Posterior cingulate gyrus (tissue), 11 donors: ENCODE data around the gene IQCE.

Source experiments
- DNase-seq, 10 donors: peaks; one replicate each; pipeline versions ENCODE4 v3.0.0 to v3.0.0-alpha.2; 2020 to 2021; ENCODE audit warnings: mixed read lengths in 3 of 10
- intact Hi-C: fragments of 100-400 bp; cut with DNase I; formaldehyde crosslinking; loops from one replicate; pipeline ENCODE4 v1.15.1; 2023

The IQCE gene

DNA sequence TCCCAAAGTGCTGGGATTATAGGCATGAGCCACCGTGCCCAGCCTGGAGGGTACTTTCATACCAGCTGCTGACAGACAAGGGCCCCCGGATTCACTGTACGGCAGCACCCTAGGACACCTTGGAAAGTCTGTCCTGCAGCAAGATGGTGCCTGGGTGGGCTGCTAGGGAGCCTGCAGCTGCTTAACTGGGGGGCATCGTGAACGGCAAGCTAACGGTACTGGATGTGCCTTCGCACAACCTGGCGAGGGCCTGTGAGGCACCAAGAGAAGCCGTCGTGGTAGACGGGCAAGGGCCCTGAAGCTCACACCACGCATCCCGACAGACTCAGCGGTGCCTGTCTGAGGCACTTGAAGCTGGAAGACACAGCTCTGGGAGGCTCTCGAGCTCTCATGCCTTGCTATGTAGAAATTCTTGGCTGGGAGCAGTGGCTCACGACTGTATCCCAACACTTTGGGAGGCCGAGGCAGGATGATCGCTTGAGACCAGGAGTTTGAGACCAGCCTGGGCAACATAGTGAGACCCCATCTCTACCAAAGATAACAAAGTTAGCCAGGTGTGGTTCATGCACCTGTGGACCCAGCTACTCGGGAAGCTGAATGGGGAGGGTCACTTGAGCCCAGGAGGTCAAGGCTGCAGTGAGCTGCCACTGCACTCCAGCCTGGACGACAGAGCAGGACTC lies 12.9 kb upstream of the IQCE start:
- DNase-seq = peak in 3 of 10 donors; percentile 45 to 74 (median 57)
- intact Hi-C loops = no loop called here

DNA sequence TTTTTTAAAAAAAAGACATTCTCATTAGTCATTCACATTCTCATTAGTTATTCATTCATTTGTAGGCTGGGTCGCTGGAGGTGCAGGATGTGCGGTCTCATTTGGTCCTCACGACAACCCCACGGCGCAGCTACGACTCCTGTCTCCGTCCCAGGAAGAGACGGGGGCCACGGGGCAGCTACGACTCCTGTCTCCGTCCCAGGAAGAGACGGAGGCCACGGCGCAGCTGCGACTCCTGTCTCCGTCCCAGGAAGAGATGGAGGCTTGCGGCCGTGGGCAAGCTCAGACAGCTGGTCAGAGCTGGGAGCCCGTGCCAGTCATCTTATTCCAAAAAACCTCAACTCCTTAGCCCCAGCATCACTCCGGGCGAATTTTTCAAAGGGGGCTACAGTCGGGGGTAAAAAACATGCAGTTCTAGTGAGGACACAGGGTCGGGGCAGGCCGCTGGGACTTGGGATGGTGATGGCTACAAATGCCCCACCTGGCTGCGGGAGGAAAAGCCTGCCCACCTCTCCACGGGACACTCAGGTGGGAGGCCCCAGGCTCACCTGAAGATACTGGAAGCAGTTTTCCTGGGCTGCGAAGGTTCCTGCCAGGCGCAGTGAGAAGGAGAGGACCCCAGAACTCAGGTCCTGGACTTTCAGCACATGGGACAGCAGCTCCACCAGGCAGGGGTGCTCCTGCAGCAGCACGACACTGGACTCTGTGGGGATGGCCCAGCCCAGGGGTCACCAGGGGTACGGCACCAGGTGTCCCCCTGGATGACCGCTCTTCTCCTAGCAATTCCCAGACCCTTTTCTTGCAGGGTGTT lies 11.8 kb upstream of the IQCE start:
- intact Hi-C loops = no loop called here
- peak in 3 of 10 donors; percentile 37 to 73 (median 63) for DNase-seq

DNA sequence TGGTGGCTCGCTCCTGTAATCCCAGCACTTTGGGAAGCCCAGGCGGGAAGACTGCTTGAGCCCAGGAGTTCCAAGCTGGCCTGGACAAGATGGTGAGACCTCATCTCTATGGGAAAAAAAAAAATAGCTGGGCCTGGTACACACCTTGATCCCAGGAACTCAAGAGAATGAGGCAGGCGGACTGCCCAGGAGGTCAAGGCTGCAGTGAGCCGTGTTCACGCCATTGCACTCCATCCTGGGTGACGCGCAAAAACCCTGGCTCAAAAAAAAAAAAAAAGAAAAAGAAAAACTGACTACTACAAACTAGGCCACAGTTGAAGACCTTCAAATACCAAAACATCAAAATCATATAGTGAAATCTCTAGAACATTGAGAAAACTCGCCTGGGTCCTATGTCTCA lies 7.4 kb upstream of the IQCE start:
- intact Hi-C loops = no loop called here

DNA sequence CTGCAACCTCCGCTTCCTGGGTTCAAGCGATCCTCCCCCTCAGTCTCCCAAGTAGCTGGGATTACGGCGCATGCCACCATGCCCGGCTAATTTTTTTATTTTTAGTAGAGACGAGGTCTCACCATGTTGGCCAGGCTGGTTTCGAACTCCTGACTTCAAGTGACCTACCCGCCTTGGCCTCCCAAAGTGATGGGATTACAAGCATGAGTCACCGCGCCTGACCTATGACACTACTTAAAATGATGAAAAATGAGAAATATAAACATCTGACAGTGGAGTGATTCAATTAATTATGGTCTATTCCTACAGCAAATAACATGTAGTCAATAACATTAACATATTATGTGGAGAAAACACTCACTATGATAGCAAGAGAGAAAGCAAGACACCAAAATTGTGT lies 5.7 kb upstream of the IQCE start:
- intact Hi-C loops = no loop called here
- DNase-seq = peak in 4 of 10 donors; percentile 13 to 50 (median 31)

More for the DNA sequence above, 7.4 kb upstream of the IQCE start:
- peak in 3 of 10 donors; percentile 1 to 64 (median 26) for DNase-seq

DNA sequence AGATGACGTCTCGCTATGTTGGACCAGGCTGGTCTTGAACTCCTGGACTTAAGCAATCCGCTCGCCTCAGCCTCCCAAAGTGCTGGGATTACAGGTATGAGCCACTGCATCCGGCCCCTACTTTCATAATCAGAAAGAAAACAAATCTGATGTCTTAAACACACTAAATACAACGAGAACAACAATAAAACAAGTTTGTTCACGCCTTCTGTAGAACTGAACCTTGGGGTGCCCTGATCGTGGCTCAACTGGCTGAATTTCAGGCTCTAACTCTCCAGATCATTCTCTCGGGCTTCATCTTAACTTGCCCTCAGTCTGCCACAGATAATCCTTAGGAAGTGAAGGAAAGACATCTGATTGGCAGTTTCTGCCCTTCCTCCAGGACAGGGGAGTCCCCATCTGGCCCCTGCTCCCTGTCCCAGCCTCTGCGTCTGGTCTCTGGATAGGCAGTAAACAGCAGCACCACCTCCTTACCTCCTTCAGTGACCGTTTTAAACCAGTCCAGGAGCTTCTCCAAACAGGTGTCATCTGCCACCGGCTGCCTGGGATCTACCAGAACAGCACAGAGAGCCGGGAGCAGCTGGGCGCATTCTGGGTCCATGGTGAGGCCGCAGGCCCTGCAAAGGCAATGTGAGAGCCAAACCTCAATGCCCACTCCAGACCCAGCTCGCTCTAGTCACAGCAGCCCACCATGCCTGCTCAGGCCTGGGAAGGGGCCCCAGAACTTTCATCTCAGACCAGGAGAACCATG lies 4.8 kb upstream of the IQCE start:
- intact Hi-C loops = no loop called here

DNA sequence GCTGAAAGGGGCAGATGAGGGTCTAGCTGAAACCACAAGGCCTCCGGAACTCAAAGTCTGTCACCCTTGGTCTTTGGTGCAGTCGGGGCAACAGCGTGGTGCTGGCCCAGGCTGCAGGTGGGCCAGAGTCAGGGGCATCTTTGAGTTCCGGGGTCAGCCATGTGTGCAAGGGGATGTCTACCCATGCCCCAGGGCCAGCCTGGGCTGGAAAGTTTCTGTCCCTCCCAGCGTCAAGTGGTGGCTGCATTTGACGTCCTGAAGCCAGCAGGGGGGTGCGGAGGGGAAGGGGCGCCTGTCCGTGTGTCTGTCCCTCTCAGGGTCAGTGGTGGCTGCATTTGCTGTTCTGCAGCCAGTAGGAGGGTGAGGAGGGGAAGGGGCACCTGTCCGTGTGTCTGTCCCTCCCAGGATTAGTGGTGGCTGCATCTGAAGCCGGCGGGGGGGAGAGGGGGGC lies 4.1 kb upstream of the IQCE start:
- DNase-seq = peak in 2 of 10 donors; percentile 31 to 70
- intact Hi-C loops = loop anchor here (5.0 kb wide), 2 partner anchors 77 to 78 kb away; partner anchors contain the start of genes GRIFIN and TTYH3

More for the DNA sequence above, 4.8 kb upstream of the IQCE start:
- peak in 3 of 10 donors; percentile 12 to 76 (median 69) for DNase-seq

DNA sequence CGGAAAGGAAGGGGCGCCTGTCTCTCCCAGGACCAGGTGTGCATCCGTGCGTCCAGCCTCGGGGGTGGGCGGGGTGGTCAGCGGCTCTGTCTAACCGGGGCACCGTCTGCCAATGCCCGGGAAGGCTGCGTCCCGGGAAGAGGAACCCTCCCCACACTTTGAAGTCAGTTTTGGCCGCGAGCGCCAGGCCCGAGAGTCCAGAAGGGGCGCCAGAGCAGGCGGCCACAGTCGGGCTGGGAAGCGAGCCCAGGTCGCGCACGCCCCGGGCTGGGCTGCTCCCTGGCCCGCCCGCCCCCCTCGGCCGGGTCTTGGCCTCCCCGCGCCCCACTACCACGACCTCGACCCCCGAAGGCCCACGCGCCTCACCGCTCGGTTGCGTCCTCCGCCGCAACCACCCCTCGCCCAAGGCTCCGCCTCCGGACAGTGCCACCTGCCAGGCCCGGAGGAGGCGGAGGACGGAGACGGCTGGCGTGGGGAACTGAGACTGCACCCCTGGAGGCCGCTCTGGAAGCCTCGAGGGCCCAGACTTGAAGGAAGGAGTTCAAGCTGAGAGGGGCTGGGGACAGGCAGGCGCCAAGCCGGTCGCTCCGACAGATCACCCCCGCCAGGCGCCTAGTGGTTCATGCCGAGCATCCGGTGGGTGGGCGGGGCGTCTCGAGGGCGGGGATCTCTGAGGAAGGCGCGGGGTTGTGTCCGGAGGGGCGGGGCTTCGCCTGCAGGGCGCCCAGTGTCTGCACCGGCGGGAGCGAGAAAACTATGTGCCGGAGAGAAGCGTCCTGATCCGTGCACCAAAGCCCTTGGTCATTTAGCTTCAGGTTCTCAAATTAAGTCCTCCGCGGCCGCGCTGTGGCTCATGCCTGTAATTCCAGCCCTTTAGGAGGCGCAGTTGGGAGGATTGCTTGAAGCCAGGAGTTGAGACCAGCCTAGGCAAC lies 3.4 kb upstream of the IQCE start, which contains the start of gene BRAT1:
Gene BRAT1, minus strand, starts transcription at position 404 of the 932 bp plus-strand sequence. CDS start 1,093 bp downstream, outside the sequence.
- intact Hi-C loops = loop anchor here (5.0 kb wide), 2 partner anchors 77 to 78 kb away; partner anchors contain the start of genes GRIFIN and TTYH3
- peak; percentile 93 to 99 (median 96) for DNase-seq

DNA sequence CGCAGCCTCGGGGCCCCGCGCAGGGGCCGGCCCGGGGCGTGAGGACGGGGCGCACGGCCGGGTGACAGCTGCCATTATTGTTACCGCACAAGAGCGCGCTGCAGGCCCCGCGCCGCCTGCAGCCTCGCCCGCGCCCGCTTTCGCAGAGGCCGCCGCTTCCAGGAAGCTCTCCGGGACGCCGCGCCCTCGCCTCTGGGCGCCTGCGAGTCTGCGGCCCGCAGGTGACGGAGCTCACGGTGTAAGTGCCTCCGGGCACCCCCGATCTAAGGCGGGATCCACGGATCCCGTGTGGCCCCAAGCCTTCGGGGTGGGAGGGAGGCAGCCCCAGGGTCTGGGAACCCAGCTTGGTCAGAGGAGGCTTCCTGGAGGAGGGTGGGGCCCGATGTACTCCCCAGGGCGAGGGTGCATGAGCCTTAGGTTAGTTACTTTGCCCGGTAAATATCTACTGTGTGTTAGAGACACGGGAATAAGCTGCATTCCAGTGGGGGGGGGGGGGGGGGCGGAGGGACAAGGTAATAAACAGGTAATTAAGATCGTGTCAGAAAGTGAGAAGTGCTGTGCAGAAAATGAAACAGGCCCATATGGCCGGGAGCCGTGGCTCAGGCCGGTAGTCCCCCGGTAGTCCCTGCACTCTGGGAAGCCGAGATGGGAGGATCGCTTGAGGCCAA lies 638 bp downstream of the IQCE start:
- DNase-seq = peak in 3 of 10 donors; percentile 69 to 81 (median 70)
- intact Hi-C loops = loop anchor here (2.0 to 5.0 kb wide), 3 partner anchors 35 to 82 kb away; partner anchors contain the start of genes GRIFIN and TTYH3

DNA sequence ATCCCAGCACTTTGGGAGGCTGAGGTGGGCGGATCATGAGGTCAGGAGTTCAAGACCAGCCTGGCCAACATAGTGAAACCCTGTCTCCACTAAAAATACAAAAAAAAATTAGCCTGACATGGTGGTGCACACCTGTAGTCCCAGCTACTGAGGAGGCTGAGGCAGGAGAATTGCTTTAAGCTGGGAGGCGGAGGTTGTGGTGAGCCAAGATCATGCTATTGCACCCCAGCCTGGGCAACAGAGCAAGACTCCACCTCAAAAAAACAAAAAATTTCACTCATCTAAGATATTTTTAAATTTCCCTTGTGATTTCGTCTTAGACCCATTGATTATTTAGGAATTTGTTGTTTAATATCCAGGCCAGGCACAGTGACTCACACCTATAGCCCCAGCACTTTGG lies 5.2 kb downstream of the IQCE start:
- intact Hi-C loops = loop anchor here (10.0 kb wide), 1 partner anchor 51 kb away; no protein-coding TSS in a partner anchor
- peak in 2 of 10 donors; percentile 0 to 22 for DNase-seq

DNA sequence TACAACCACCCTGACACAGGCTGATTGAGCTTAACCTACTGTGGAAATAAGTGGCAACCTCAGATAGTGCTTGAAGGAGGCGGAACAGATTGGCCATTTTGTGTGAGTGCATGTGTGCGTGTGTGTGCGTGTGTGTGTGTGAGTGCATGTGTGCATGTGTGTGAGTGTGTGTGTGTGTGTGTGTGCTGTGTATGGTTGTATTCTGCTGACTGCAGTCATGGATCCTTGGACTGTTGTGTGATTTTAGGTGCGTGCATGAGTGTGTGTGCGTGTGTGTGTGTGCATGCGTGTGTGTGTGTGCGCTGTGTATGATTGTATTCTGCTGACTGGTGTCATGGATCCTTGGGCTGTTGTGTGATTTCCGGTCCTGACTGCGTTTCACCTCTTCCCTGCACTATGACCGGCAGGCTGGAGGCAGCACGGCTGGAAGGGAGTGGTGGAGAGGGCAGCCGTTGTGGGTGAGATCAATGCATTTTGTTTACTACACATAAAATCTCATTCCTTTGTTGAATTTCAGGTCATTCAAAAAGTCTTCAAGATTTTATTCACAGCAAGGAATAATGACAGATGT lies 6.3 kb downstream of the IQCE start:
- intact Hi-C loops = loop anchor here (5.0 to 10.0 kb wide), 2 partner anchors 50 to 117 kb away; no protein-coding TSS in a partner anchor
- peak in 3 of 10 donors; percentile 5 to 35 (median 6) for DNase-seq

DNA sequence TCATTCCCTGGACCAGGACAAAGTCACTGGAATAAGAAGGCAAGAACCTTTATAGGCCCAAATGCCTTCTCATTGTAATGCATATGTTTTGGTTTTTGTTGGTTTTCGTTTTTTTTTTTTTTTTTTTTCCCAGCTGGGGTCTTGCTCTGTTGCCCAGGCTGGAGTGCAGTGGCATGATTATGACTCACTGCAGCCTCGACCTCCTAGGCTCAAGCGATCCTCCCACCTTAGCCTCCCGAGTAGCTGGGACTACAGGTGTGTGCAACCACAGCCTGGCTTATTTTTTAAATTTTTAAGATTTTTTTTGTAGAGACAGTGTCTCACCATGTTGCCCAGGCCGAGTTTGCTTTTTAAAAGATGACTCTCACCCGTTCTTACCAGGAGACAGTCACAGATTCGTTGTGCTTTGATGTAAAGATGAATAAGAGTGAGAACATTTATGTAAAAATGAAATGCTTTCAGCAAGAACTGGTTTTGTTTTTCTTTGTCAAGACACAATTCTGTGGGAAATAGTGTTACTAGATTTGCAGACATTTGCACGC lies 7.6 kb downstream of the IQCE start:
- peak in 1 of 10 donors; percentile 55 for DNase-seq
- intact Hi-C loops = loop anchor here (2.0 to 10.0 kb wide), 3 partner anchors 48 to 142 kb away; no protein-coding TSS in a partner anchor

DNA sequence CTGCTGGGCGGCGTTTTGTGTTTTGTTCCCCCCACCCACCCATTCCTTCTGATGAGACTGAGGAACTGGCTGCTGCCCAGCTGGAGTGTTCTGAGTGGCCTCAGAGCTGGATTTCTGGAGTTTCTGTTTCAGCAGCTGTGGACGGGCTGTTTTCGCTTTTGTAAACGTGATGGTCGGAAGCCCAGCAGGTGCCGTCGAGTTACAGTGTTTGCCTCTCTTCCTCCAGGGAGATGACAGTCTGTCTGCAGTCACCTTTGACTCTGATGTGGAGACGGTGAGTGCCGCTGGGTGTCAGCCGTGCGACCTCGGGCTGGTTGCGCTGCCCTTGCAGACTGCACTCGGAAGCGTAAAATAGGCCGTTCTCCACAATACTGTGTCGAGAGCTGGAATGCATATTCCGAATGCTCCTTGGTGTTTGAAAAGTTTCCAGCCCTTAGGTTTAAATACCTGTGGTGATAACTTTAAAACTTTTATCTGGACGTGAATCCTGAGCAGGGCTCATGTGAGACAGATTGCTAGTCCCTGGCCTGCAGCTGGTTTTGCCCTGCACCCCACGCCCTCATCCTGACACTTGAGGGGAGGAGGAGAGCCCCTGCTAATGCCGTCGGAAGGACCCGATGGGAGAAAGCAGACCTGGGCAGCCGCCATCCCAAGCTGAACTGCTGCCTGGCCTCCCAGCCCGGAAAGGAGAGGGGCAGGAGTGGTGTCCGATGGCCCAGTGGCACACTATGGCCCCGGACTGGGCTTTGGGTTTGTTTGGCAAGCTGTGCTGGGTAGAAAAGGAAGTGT lies 8.3 kb downstream of the IQCE start:
- peak in 9 of 10 donors; percentile 27 to 89 (median 55) for DNase-seq
- intact Hi-C loops = loop anchor here (2.0 to 10.0 kb wide), 3 partner anchors 48 to 142 kb away; no protein-coding TSS in a partner anchor

DNA sequence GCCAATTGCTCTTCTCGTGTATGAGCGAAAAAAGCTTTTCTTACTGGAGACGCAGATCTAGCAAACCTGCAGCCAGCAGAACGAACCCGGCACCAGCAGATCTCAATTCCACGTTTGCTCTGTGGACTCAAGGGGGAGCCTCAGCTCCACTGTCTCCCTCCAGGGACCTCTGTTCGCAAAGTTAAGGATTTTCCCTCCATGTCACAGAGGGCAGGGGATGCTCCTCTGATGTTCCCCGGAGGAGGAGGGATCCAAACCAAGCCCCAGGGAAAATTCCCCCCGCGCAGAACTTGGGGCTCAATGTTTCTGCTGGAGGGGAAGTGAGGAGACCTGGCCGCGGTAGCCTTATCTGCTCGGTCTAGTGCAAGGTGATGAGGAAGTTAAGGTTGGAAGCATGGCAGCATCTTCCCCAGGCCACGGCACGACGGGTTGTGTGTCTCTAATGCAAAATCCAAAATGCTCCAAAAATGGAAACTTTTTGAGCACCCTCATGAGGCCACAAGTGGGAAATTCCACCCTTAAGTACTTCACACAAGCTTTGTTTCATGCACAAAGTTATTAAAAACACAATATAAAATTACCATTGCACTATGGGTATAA lies 9.0 kb downstream of the IQCE start:
- peak; percentile 43 to 94 (median 61) for DNase-seq
- intact Hi-C loops = loop anchor here (2.0 to 10.0 kb wide), 3 partner anchors 47 to 141 kb away; no protein-coding TSS in a partner anchor

DNA sequence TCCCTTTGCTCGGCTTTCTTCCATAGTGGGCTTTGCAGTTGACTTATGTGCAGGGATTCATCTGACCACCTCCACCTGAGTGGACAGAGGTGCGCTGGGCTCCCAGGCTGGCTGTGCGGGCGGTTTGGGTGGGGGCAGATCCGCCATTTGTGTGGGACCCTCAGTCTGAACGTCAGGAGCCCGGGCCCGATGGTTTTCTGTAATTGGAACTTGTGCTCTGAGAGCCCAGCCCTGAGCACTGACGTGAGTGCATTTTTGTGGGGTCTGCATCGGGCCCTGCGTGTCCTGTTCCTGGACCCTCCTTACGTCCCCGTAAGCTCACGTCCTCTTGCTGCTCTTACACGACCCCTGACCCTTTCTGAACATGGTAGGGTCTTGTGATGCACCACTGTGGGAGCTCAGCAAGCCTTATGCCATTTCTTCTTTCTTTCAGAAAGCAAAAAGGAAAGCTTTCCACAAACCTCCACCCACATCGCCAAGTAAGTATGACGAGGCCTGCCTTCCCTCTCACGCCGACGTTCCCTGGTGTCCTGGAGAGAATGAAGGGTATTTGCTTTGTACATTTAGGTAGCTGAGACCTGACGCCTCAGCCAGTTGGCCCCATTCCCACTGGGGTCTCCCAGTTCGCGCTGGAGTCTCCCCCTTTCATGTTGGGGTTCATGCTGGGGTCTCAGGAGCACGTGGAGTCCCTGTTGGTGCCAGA lies 9.9 kb downstream of the IQCE start:
- intact Hi-C loops = loop anchor here (5.0 to 10.0 kb wide), 2 partner anchors 46 to 114 kb away; no protein-coding TSS in a partner anchor
- DNase-seq = peak in 2 of 10 donors; percentile 64 to 73

DNA sequence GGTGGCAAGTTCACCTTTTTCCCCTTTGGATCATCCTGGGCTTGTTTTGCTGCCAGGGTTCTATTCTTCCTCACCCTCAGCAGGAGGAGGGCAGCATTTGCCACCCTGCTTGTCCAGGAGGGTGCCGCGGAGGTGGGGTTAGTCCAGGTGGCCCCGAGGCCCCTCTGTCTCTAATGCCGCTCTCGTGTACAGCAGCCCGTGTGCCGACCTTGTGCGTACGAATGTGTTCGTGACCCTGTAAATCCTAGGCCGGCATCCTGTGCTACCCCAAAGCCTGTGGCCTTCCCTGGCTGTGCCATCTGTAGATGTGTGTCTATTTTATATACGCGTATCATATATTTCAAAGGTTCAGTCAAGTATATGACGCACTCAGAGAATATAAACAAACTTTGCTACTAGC lies 10.6 kb downstream of the IQCE start:
- intact Hi-C loops = loop anchor here (5.0 to 10.0 kb wide), 2 partner anchors 45 to 113 kb away; no protein-coding TSS in a partner anchor
- peak in 2 of 10 donors; percentile 18 to 65 for DNase-seq
